C4-2B (cell line): ENCODE results near the gene KRT38.
"Not testable (repeated sequence)": the region's sequence is repeated elsewhere in the genome, so short reads cannot be mapped to it uniquely, and the experiment has no call there.

Experiments
- H3K27ac ChIP-seq: fragments of 450-650 bp; 2 replicates; pipeline ENCODE4 v1.5.1; 2017
- CTCF ChIP-seq: fragments of 450-650 bp; conservative IDR thresholded peaks from 2 replicates; pipeline ENCODE4 v1.5.1; 2017; ENCODE audit warnings: mild to moderate bottlenecking
- ZFX ChIP-seq: fragments of 450-650 bp; IDR thresholded peaks from 2 replicates; pipeline ENCODE4 v1.6.1; 2017

KRT38 gene

GRCh38 chr17:41437254-41437653, 3.5 kb downstream of the KRT38 start:
- no peak overlapping the region for H3K27ac ChIP-seq
- TF ChIP-seq ZFX (no peak), CTCF (no peak)

- TF ChIP-seq CTCF, result no peak
- no peak for TF ChIP-seq ZFX
- H3K27ac ChIP-seq, result no peak overlapping the region
Measured at GRCh38 chr17:41434415-41434814, 6.4 kb downstream of the KRT38 start.

- no peak overlapping the region for H3K27ac ChIP-seq
- no peak for TF ChIP-seq CTCF
- no peak for TF ChIP-seq ZFX
Measured at GRCh38 chr17:41434005-41434404, 6.8 kb downstream of the KRT38 start.

GRCh38 chr17:41433586-41433985, 7.2 kb downstream of the KRT38 start:
- no peak overlapping the region for H3K27ac ChIP-seq
- no peak for TF ChIP-seq CTCF
- no peak for TF ChIP-seq ZFX

- H3K27ac ChIP-seq, result not testable (repeated sequence)
Measured at GRCh38 chr17:41430376-41430775, 10.4 kb downstream of the KRT38 start.

GRCh38 chr17:41429667-41430066, 11.1 kb downstream of the KRT38 start:
- TF ChIP-seq CTCF (no peak), ZFX (no peak)
- no peak overlapping the region for H3K27ac ChIP-seq

- no peak overlapping the region for H3K27ac ChIP-seq
Measured at GRCh38 chr17:41428591-41429291, 12.0 kb downstream of the KRT38 start.

More at GRCh38 chr17:41428591-41429291, 12.0 kb downstream of the KRT38 start:
- TF ChIP-seq ZFX (no peak), CTCF (no peak)
